ENCODE results near the gene FGF3.

The FGF3 gene

GRCh38 chr11:69843529-69843921 lies 24.3 kb upstream of the FGF3 start:
- DNase-seq (ENCODE audit: low read depth) = no peak

DNA sequence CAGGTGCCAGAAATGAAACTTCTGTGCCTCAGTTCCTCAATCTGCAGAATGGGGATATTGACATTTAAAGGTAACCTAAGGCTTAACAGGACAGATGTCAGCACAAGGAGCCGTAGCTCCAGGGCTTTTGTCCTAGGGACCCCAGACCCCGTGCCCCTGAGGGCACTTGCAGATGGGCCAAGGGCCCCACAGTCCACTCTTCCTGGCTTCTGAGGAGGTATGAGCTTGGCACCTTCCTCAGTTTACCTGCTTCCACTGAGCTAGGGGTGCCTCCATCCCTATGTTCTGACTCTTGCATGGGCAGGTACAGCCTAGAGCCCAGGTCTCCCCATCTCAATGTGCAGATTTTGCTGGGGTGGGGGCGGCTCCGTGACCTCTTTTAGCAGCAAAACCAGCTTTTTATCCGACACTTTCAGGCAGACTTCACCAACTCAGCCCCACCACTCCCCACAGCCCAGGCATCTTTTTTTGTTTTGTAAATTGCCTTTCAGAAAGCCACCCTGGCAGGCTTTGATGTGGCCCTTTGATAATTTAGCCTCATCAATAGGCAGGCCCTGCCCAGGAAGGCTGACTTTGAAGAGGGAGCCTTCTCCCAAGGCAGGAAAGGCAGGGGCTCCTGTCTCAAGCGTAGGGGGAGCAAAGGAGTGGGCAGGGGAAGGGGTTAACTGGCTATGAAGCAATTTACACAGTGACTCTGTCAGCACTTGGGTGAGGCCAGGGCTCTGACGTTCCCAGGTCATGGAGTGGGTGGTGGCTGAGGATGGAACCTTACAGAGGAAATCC lies 23.7 kb upstream of the FGF3 start:
- no peak for DNase-seq (ENCODE audit: low read depth)

GRCh38 chr11:69841859-69842698 lies 22.9 kb upstream of the FGF3 start:
- no peak for DNase-seq (ENCODE audit: low read depth)

DNA sequence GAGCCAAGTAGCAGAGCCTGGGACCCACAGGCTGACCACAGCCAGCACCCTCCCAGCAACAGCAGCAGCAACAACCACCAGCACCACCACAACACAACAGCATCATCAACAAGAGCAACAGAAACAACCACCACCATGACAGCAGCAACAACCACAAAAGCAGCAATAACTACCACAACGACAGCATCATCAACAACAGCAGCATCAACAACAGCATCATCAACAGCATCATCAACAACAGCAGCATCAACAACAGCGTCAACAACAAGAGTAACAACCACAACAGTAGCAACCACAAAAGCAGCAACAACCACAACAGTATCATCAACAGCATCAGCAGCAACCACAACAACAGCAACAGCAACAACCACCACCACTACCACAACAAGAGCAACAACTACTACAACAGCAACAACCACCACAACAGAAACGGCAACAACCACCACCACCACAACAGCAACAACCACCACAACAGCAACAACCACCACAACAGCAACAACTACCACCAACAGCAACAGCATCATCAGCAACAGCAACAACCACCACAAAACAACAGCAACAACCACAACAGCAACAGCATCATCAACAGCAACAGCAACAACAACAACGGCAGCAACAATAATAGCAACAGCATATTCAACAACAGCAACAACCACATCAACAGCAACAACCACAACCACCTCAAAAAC lies 22.1 kb upstream of the FGF3 start:
- no peak for DNase-seq (ENCODE audit: low read depth)

DNA sequence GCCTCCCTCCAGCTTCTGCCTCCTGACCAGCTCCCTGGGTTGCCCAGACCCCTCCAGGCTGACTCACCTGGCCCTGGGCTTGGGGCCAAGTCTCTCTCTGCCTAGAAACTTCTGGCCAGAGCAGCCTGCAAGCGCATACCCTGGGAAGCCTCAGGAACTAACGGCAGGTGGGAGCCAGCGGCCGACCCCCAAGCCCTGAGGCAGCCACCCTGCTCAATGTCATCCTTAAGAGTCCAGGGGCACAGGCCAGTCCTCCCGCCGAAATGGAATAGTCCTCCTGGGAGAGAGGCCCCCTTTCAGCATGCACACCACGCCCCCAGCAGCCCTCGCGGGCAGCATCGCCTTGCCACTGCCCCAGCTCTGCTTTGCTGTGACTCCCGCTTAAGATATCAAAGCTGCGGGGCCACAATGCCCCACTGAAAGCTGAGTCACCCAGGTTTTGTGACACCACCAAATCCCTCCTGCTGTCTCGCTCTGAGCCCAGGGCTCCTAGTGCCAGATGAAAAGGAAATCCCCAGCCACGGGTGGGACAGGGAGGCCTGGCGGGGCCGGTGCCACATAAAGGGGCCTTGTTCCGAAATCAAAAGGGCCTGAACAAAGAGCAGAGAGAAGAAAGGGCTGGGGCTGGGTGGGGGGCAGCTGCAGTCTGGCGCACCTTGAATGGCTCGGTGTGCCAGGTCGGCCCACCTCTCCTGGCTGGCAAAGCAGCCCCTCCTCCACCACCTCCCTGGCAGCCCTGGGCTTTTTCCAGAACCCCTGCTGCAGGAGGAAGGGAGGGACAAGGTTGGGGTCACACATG lies 21.4 kb upstream of the FGF3 start:
- DNase-seq (ENCODE audit: low read depth) = no peak

GRCh38 chr11:69839516-69839915 lies 20.3 kb upstream of the FGF3 start:
- DNase-seq (ENCODE audit: low read depth) = no peak

- no peak for DNase-seq (ENCODE audit: low read depth)
These were observed 18.6 kb upstream of the FGF3 start for GRCh38 chr11:69837791-69838190.

DNA sequence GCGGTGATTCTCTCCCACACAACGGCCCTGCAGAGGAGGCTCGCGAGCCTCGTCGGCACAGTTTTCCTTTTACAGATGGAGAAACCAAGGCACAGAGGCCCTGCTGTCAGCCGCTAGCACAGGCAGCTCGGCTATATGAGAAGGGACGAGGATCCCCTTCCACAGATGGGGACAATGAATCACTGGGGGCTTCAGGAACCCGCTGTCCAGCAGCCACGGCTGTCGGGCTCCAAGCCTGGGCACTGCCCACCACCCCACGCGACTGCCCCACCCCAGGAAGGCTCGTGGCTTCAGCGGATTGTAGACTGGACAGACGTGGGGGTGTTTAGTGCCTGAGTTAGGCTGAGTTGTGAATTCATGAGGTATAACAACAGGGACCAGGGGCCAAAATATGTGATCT lies 17.2 kb upstream of the FGF3 start:
- DNase-seq (ENCODE audit: low read depth) = no peak

DNA sequence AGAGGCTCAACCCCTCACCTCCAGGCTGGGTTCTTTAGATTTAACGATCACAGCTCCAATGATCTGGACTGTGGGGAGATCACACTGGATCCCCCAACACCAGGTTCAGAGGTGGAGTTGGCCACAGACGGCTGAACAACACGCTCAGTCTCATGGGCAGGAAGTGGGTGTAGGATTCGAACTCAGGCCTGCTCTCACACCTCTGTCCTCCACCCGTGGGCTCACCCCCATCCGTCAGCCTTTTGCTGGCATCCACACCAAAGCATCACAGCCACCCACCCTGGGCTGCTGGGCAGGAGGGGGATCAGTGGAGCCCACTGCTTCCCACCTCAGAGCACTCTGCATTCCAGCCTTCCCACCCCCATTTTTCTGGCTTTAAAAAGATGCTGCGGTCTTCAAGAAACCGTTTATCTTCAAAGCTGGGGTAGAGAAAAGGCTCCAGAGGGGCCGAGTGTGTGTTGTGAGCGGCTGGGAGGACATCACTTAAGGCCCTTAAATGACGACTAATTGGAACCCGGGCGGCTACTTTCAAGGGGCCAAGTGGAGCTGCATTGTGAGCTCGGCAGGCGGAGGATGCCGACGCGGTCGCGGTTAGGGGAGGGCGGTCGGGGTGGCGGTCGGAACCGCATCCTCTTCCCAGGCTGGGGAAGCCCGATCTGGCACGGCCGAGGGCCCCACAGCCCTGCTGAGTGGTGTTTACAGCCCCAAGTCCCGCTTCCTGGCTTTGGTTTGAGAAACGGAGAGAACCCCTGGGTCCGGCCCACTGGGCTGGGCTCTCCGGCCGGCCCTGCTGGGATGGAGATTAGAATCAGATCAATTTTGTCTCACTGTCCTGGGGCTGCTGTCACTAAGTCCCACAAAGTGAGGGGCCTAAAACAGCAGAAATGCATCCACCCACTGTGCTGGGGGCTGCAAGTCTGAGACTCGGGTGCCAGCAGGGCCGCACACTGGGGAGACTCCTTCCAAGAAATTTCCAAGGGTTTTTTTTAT lies 15.9 kb upstream of the FGF3 start:
- no peak for DNase-seq (ENCODE audit: low read depth)

- DNase-seq (ENCODE audit: low read depth) = no peak
These were observed 15.0 kb upstream of the FGF3 start for GRCh38 chr11:69834251-69834650.

DNA sequence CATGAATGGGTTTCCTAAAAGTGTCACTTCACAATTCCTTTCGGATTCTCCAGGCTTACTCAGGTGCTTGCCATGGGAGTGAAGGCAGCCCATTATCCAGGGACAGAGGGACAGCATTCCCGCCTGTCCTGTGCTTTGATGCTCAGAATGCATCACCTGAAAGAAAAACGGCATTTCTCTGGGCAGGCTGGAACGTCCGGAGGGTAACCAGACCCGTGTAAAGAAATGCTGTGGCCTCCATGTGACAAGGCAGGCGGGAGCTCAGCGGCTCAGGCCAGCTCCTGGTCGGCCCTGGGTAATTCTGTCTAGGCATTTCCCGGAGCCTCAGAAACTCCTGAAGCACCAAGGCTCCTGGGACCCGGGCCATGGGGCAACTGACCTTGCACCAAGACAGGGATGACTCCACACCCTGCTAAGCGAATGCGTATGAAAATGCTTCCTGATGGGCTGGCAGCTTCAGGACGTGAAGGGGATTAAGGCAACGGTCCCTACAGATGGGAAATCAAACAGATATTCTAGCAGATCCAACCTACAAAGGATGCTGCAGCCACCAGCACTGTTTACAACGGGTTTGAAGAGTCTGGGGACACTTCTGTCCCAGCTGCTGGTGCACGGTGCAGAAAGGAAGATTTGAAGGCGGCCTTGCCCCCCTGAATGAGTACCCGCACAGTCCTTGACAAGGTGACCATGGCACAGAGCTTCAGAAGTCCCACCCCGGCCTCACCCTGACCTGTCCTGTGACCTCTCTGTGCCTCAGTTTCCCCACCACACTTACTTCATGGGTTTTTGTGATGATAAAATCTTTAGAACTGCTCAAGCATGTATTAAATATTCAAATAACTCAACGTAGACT lies 13.6 kb upstream of the FGF3 start:
- DNase-seq (ENCODE audit: low read depth) = no peak

DNA sequence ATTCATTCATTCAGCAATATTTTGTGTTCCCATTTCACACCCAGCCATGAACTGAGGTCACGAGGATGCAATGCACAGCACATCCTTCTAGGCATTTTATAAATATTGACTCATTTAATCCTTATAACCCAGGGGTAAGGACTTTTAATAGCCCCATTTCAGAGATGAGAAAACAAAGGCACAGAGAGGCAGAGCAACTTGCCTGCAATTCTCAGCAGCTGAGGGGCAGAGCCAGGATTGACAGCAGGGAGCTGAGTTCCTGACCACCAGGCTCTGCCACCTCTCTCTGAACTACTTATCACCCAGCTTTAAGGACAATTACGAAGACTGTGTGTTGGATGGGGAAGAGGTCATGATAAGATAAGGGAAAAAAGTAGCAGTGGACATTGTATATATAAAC lies 12.8 kb upstream of the FGF3 start:
- no peak for DNase-seq (ENCODE audit: low read depth)

- DNase-seq (ENCODE audit: low read depth) = no peak
These were observed 10.9 kb upstream of the FGF3 start for GRCh38 chr11:69830086-69830485.

GRCh38 chr11:69828971-69829344 lies 9.7 kb upstream of the FGF3 start:
- no peak for DNase-seq (ENCODE audit: low read depth)

GRCh38 chr11:69828276-69828970 lies 9.2 kb upstream of the FGF3 start:
- DNase-seq (ENCODE audit: low read depth) = no peak

DNA sequence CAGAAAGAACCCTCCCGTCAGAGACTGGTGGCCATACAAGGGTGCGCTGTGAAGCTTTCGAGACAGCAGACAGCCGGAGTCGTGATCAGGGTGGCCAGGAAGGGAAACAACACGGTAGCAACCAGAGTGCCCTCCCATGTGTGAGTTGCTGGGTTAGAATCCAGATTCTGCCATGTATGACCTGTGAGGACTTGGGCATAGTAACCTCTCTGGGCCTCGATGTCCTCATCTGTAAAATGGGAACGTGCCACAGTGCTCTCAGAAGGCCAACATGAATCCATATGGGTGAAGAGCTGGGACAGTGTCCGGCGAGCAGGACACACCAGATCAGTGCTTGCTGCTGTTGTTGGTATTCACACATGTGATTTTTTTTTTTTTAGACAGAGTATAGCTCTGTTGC lies 7.6 kb upstream of the FGF3 start:
- DNase-seq (ENCODE audit: low read depth) = no peak

- DNase-seq (ENCODE audit: low read depth) = no peak
These were observed 6.7 kb upstream of the FGF3 start for GRCh38 chr11:69825941-69826340.

DNA sequence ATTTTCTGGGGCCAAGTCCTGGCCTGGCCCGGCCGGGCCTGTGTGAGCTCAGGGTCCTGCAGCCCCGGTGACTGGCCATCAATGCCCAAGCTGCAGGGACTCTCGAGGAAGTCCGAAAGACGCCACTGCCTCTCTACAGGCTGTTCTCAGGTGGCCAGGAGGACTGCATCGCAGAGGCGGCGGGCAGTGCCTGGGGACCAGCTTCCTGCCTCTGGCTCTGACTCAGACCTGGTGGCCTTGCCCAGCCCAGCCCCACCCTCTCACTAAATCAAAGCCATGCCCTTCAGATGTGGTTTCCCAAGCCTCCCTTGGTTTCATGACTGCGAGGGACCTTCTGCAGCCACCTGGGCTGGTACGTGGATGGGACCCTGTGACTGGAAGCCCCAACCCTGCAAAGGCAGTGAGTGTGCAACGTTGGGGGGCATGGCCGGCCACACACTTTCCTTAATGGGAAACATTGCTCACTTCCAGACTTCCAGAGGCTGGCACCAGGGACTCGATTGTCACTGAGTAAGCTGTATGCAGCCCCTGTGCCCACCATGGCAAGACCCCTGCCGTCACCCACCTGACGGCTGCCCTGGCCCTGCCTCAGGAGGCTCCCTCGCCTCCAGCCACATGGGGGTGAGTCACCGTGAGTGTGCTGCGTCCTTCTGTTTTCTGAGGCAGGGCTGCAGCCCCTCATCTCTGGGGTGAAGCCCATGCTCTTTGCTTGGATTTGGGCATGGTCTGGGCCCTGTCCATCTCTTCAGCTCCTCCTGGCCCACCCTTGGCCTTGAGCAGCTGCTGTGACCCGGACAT lies 6.0 kb upstream of the FGF3 start:
- no peak for DNase-seq (ENCODE audit: low read depth)
